OCI-LY3 (cell line): Measurements from ENCODE around the gene TIMP4.

Experiments
- H2AFZ ChIP-seq: fragments of 200-600, 300-600 bp; shearing (Covaris generic); 2 replicates; pipeline ENCODE4 v1.6.0; 2014; ENCODE audit warnings: antibody characterized with exemption, low read depth, low read length
- H3K27ac ChIP-seq: fragments of 200-600, 300-600 bp; sonication (generic); 2 replicates; pipeline ENCODE4 v1.5.1; 2014; ENCODE audit warnings: mild to moderate bottlenecking, low read length, moderate library complexity, mixed read lengths
- H3K27me3 ChIP-seq: fragments of 200-600, 300-600 bp; sonication (generic); 2 replicates; pipeline ENCODE4 v1.6.1; 2014; ENCODE audit warnings: low read depth, low read length, mixed read lengths
- H3K36me3 ChIP-seq: fragments of 200-600, 300-600 bp; sonication (generic); replicated peaks from 2 replicates; pipeline ENCODE3; 2014; ENCODE audit warnings: low read depth, low read length, mixed read lengths
- H3K4me1 ChIP-seq: fragments of 300-600, 200-600 bp; sonication (generic); 2 replicates; pipeline ENCODE4 v1.6.1; 2014; ENCODE audit warnings: low read length, mixed read lengths
- H3K4me2 ChIP-seq: fragments of 200-600, 300-600 bp; sonication (generic); 2 replicates; pipeline ENCODE4 v1.6.1; 2014; ENCODE audit warnings: low read length, mixed read lengths
- H3K4me3 ChIP-seq: fragments of 300-600, 200-600 bp; sonication (generic); 2 replicates; pipeline ENCODE4 v1.5.1; 2014; ENCODE audit warnings: antibody characterized with exemption, mild to moderate bottlenecking, low read length, moderate library complexity
- H3K79me2 ChIP-seq: fragments of 300-600, 200-600 bp; shearing (Covaris generic); 2 replicates; pipeline ENCODE4 v1.6.1; 2014; ENCODE audit warnings: mild to moderate bottlenecking, low read length, mixed read lengths
- H3K9ac ChIP-seq: fragments of 300-600, 200-600 bp; shearing (Covaris generic); 2 replicates; pipeline ENCODE4 v1.6.0; 2014; ENCODE audit warnings: mild to moderate bottlenecking, low read length, moderate library complexity
- H3K9me3 ChIP-seq: fragments of 200-600, 300-600 bp; shearing (Covaris generic); 2 replicates; pipeline ENCODE4 v1.6.1; 2014; ENCODE audit warnings: low read length, mixed read lengths; ENCODE audit not compliant: insufficient read depth
- H4K20me1 ChIP-seq: fragments of 200-600, 300-600 bp; sonication (generic); 2 replicates; pipeline ENCODE4 v1.6.1; 2016; ENCODE audit warnings: low read length, mixed read lengths; ENCODE audit not compliant: insufficient read depth
- EZH2phosphoT487 ChIP-seq: fragments of 200-600 bp; shearing (Covaris generic); IDR thresholded peaks from 2 replicates; pipeline ENCODE4 v1.6.1; 2018; ENCODE audit warnings: antibody characterized with exemption, mixed run types, low read depth
- TF ChIP-seq, protein P1 (sequence below): fragments of 200-600, 300-600 bp; sonication (generic); IDR thresholded peaks from 2 replicates; pipeline ENCODE4 v1.5.1; 2014; ENCODE audit warnings: antibody characterized with exemption, low read length, low read depth

Gene TIMP4

GRCh38 chr3:12185172-12185710 is 26.5 kb upstream of the TIMP4 start:
- no peak for TF ChIP-seq EZH2phosphoT487
- TF ChIP-seq, protein P1, sequence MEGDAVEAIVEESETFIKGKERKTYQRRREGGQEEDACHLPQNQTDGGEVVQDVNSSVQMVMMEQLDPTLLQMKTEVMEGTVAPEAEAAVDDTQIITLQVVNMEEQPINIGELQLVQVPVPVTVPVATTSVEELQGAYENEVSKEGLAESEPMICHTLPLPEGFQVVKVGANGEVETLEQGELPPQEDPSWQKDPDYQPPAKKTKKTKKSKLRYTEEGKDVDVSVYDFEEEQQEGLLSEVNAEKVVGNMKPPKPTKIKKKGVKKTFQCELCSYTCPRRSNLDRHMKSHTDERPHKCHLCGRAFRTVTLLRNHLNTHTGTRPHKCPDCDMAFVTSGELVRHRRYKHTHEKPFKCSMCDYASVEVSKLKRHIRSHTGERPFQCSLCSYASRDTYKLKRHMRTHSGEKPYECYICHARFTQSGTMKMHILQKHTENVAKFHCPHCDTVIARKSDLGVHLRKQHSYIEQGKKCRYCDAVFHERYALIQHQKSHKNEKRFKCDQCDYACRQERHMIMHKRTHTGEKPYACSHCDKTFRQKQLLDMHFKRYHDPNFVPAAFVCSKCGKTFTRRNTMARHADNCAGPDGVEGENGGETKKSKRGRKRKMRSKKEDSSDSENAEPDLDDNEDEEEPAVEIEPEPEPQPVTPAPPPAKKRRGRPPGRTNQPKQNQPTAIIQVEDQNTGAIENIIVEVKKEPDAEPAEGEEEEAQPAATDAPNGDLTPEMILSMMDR = no peak
- Histone ChIP-seq H3K4me3 (no peak overlapping the region), H3K4me1 (peaks cover 19% of the 10 kb centered on the region), H3K9ac (no peak overlapping the region), H3K27me3 (peaks cover 20% of the 10 kb centered on the region), H3K79me2 (no peaks in the 10 kb centered on the region), H3K9me3 (no peaks in the 10 kb centered on the region), H4K20me1 (no peaks in the 10 kb centered on the region), H2AFZ (no peak overlapping the region), H3K27ac (no peak overlapping the region), H3K36me3 (no peaks in the 10 kb centered on the region), H3K4me2 (no peak overlapping the region)

DNA sequence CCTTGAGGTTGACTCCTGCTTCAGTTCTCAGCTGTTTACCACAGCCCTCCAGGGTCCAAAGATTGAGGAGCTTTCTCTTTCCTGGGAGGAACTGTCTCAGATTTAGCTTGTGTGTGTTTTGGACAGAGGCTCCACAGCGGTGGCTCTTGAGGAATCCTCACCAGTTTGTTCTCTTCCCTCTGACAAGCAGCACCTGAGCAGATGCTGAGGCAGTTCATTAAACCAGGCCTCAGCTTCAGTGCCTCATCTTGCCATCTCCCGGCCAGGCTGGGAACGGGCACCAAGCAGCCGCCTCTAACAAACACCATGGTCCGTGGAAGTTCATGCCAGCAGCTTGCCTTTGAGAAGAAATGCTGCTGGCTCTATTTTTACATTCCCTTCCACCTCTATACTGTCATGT is 25.8 kb upstream of the TIMP4 start:
- Histone ChIP-seq H3K4me3 (no peak overlapping the region), H3K4me2 (no peak overlapping the region), H3K27me3 (peaks cover 20% of the 10 kb centered on the region), H3K27ac (no peak overlapping the region), H4K20me1 (no peaks in the 10 kb centered on the region), H3K36me3 (no peaks in the 10 kb centered on the region), H3K4me1 (peaks cover 19% of the 10 kb centered on the region), H3K9me3 (no peaks in the 10 kb centered on the region), H2AFZ (no peak overlapping the region), H3K9ac (no peak overlapping the region), H3K79me2 (no peaks in the 10 kb centered on the region)
- no peak for TF ChIP-seq EZH2phosphoT487
- TF ChIP-seq, protein P1 = no peak

GRCh38 chr3:12182687-12183441 is 24.2 kb upstream of the TIMP4 start:
- Histone ChIP-seq H3K9me3 (no peaks in the 10 kb centered on the region), H3K9ac (no peak overlapping the region), H3K27ac (no peak overlapping the region), H2AFZ (no peak overlapping the region), H4K20me1 (no peaks in the 10 kb centered on the region), H3K4me3 (no peak overlapping the region), H3K27me3 (peaks cover 16% of the 10 kb centered on the region), H3K36me3 (no peaks in the 10 kb centered on the region), H3K4me1 (peaks cover 8% of the 10 kb centered on the region), H3K4me2 (no peak overlapping the region), H3K79me2 (no peaks in the 10 kb centered on the region)
- TF ChIP-seq, protein P1 = no peak
- TF ChIP-seq EZH2phosphoT487 = no peak

- no peaks in the 10 kb centered on the region for H3K4me1 ChIP-seq
- H2AFZ ChIP-seq = no peak overlapping the region
- no peak overlapping the region for H3K4me2 ChIP-seq
- no peaks in the 10 kb centered on the region for H3K79me2 ChIP-seq
- TF ChIP-seq, protein P1 = no peak
- no peak for TF ChIP-seq EZH2phosphoT487
- no peak overlapping the region for H3K4me3 ChIP-seq
- peaks cover 10% of the 10 kb centered on the region for H3K27me3 ChIP-seq
- H3K9me3 ChIP-seq = no peaks in the 10 kb centered on the region
- H3K27ac ChIP-seq = no peak overlapping the region
- no peak overlapping the region for H3K9ac ChIP-seq
- H4K20me1 ChIP-seq = no peaks in the 10 kb centered on the region
- H3K36me3 ChIP-seq = no peaks in the 10 kb centered on the region
Observed at GRCh38 chr3:12181806-12182205, 23.1 kb upstream of the TIMP4 start.
